GM23338 (cell line): ENCODE results near the gene EYS. TPM values are rescaled to one million over a fixed set of nuclear protein-coding genes. Genes with fewer than 3 reads are reported as not detected.

Experiments used
- ATAC-seq: fragments of 200-7000 bp; cut with Tn5 transposase; 3 replicates; pipeline ENCODE4 v1.9.1; 2020
- DNase-seq: peaks from one replicate; pipeline ENCODE4 v3.0.0-alpha.2; 2015; ENCODE audit warnings: low spot score
- H2AFZ ChIP-seq: fragments of 200-600 bp; sonication (generic); 2 replicates; pipeline ENCODE4 v1.8.0; 2016; ENCODE audit warnings: antibody characterized with exemption, mild to moderate bottlenecking, moderate library complexity
- H3F3A ChIP-seq: fragments of 200-600 bp; sonication (generic); replicated peaks from 2 replicates; pipeline ENCODE4 v1.8.0; 2017; ENCODE audit warnings: antibody characterized with exemption, mixed run types, low read depth
- H3K27ac ChIP-seq: fragments of 200-600 bp; sonication (generic); 2 replicates; pipeline ENCODE4 v1.6.1; 2016; ENCODE audit warnings: low read depth
- H3K27me3 ChIP-seq: fragments of 200-600 bp; sonication (generic); 2 replicates; pipeline ENCODE4 v1.8.0; 2016; ENCODE audit warnings: mild to moderate bottlenecking, mixed run types, moderate library complexity; ENCODE audit not compliant: insufficient read depth
- H3K36me3 ChIP-seq: fragments of 200-600 bp; sonication (generic); 2 replicates; pipeline ENCODE4 v1.8.0; 2016; ENCODE audit warnings: mild to moderate bottlenecking; ENCODE audit not compliant: insufficient read depth
- H3K4me1 ChIP-seq: fragments of 200-600 bp; sonication (generic); 2 replicates; pipeline ENCODE4 v1.8.0; 2016; ENCODE audit warnings: mild to moderate bottlenecking, moderate library complexity; ENCODE audit not compliant: insufficient read depth
- H3K4me2 ChIP-seq: fragments of 200-600 bp; sonication (generic); 2 replicates; pipeline ENCODE4 v1.7.1; 2017; ENCODE audit warnings: mixed run types
- H3K4me3 ChIP-seq: fragments of 200-600 bp; sonication (generic); 2 replicates; pipeline ENCODE4 v1.6.1; 2016; ENCODE audit warnings: mixed run types
- H3K79me2 ChIP-seq: fragments of 200-600 bp; sonication (generic); replicated peaks from 2 replicates; pipeline ENCODE4 v1.8.0; 2017; ENCODE audit warnings: mild to moderate bottlenecking; ENCODE audit not compliant: insufficient read depth
- H3K9me2 ChIP-seq: fragments of 200-600 bp; sonication (generic); 2 replicates; pipeline ENCODE4 v1.8.0; 2017; ENCODE audit not compliant: insufficient read depth
- H4K20me1 ChIP-seq: fragments of 200-600 bp; sonication (generic); replicated peaks from 2 replicates; pipeline ENCODE4 v1.8.0; 2017; ENCODE audit warnings: mild to moderate bottlenecking; ENCODE audit not compliant: insufficient read depth
- H3K27ac Mint-ChIP-seq: 2 replicates; pipeline ENCODE4 v1.8.0; 2020; ENCODE audit warnings: inconsistent platforms, mild to moderate bottlenecking, moderate library complexity, mixed read lengths
- H3K27me3 Mint-ChIP-seq: 3 replicates; pipeline ENCODE4 v1.8.0; 2022; ENCODE audit warnings: low read depth, mild to moderate bottlenecking, moderate library complexity, mixed read lengths, inconsistent platforms; ENCODE audit not compliant: insufficient read depth, poor library complexity
- H3K36me3 Mint-ChIP-seq: 3 replicates; pipeline ENCODE4 v1.8.0; 2021; ENCODE audit warnings: low read depth, mild to moderate bottlenecking, inconsistent platforms, moderate library complexity, mixed read lengths
- H3K4me1 Mint-ChIP-seq: 3 replicates; pipeline ENCODE4 v1.8.0; 2020; ENCODE audit warnings: mild to moderate bottlenecking, inconsistent platforms, mixed read lengths
- H3K4me3 Mint-ChIP-seq: 3 replicates; pipeline ENCODE4 v1.8.0; 2021; ENCODE audit warnings: moderate library complexity, mild to moderate bottlenecking, inconsistent platforms, mixed read lengths
- H3K9me3 Mint-ChIP-seq: 3 replicates; pipeline ENCODE4 v1.8.0; 2020; ENCODE audit warnings: moderate library complexity, mild to moderate bottlenecking, inconsistent platforms, mixed read lengths
- CTCF ChIP-seq, 2 experiments: fragments of 200-600 bp in 1 of 2; sonication (generic) in 1 of 2; conservative IDR thresholded peaks; 2 replicates each; pipeline versions ENCODE4 v1.5.1 to v1.6.1; 2016 to 2017; ENCODE audit warnings: antibody characterized with exemption in 2 of 2, low read depth in 2 of 2, mild to moderate bottlenecking in 2 of 2, moderate library complexity in 1 of 2
- EZH2 ChIP-seq: fragments of 200-600 bp; sonication (generic); IDR thresholded peaks from one replicate; pipeline ENCODE4 v1.8.0; 2017; ENCODE audit warnings: antibody characterized with exemption, mild to moderate bottlenecking, low read depth; ENCODE audit not compliant: unreplicated experiment
- EZH2phosphoT487 ChIP-seq: fragments of 200-600 bp; sonication (generic); IDR thresholded peaks from one replicate; pipeline ENCODE4 v1.8.1; 2018; ENCODE audit warnings: antibody characterized with exemption; ENCODE audit not compliant: unreplicated experiment
- NANOG ChIP-seq: IDR thresholded peaks from 2 replicates; pipeline ENCODE4 v1.6.1; 2016; ENCODE audit warnings: antibody characterized with exemption, borderline replicate concordance
- POLR2AphosphoS5 ChIP-seq: IDR thresholded peaks from 2 replicates; pipeline ENCODE4 v1.6.1; 2016; ENCODE audit warnings: antibody characterized with exemption, low read depth
- REST ChIP-seq: IDR thresholded peaks from one replicate; pipeline ENCODE4 v1.6.1; 2018; ENCODE audit warnings: antibody characterized with exemption; ENCODE audit not compliant: unreplicated experiment
- ZNF331 ChIP-seq: fragments of 250-450 bp; sonication (Bioruptor Pico); IDR thresholded peaks from 2 replicates; pipeline ENCODE4 v1.5.0; 2020; ENCODE audit warnings: low read depth, mild to moderate bottlenecking, moderate library complexity
- ZNF462 ChIP-seq: fragments of 250-450 bp; sonication (Bioruptor Pico); IDR thresholded peaks from 2 replicates; pipeline ENCODE4 v1.5.0; 2020; ENCODE audit warnings: mild to moderate bottlenecking, moderate library complexity
- polyA plus RNA-seq: library from polyadenylated mRNA; unstranded; fragments of >200 nt; fragmentation: Nextera tagmentation; extraction: Ambion mirVana; gene quantifications from 2 replicates; pipeline ENCODE4 v1.2.1, GENCODE V29; 2016
- total RNA-seq: library from RNA; depleted of rRNA; stranded (reverse); fragments of >200 nt; shearing (Covaris generic); gene quantifications from 2 replicates; pipeline ENCODE4 v1.2.3, GENCODE V29; 2014

EYS gene
- total and polyA plus RNA-seq, 2 experiments from 2014 or later, result 0.38 to 0.52 TPM

GRCh38 chr6:64012351-64013001, 1694.5 kb downstream of the EYS start:
- Histone ChIP-seq H3K4me3 (no peak overlapping the region), H3K4me2 (no peak overlapping the region), H3K4me1 (peaks cover 24% of the 10 kb centered on the region), H3F3A (no peaks in the 10 kb centered on the region), H2AFZ (peak overlapping the region; percentile 15; the same call in 1 of the 2 replicates), H3K9me2 (no peaks in the 10 kb centered on the region; the same call in 1 of the 2 replicates), H3K79me2 (no peaks in the 10 kb centered on the region), H3K36me3 (no peaks in the 10 kb centered on the region), H3K27me3 (no peaks in the 10 kb centered on the region), H4K20me1 (no peaks in the 10 kb centered on the region), H3K27ac (no peak overlapping the region)
- Mint-ChIP-seq H3K4me3 (no peak overlapping the region; the same call in 2 of the 3 replicates), H3K9me3 (no peaks in the 10 kb centered on the region), H3K27me3 (peaks cover 3% of the 10 kb centered on the region), H3K36me3 (no peaks in the 10 kb centered on the region), H3K4me1 (peaks cover 30% of the 10 kb centered on the region; the same call in 2 of the 3 replicates), H3K27ac (no peak overlapping the region)
- ATAC-seq (peak; percentile 98), DNase-seq (peak; percentile 82)
- TF ChIP-seq ZNF331 (CRISPR knock-in tag) (no peak), EZH2 (no peak), NANOG (no peak), CTCF (conservative IDR thresholded peaks at IDR 0.05; ENCODE audit: low read depth in 2 of 2) (peak; percentile 81 to 94), REST (no peak), POLR2AphosphoS5 (no peak), ZNF462 (CRISPR knock-in tag) (no peak), EZH2phosphoT487 (no peak)
